Measurements from ENCODE around the gene PCBP3.

GRCh38 chr21:45975020-45975666 lies 331.6 kb downstream of the PCBP3 start:
- TF ChIP-seq CTCF (IDR thresholded peaks at IDR 0.05; ENCODE audit: low read depth, low read length) (no peak), POLR2A (IDR thresholded peaks at IDR 0.05; ENCODE audit: extremely low read depth, insufficient read length) (no peak), MAX (IDR thresholded peaks at IDR 0.05; ENCODE audit: low read depth, low read length) (no peak), MYC (IDR thresholded peaks at IDR 0.05; ENCODE audit: low read depth, low read length) (no peak)
